ENCODE data around the gene OR52K2. TPM values are rescaled to one million over a fixed set of nuclear protein-coding genes. Genes with fewer than 3 reads are reported as not detected.
"Not testable (repeated sequence)": the region's sequence is repeated elsewhere in the genome, so short reads cannot be mapped to it uniquely, and the experiment has no call there.

Gene OR52K2
- total RNA-seq (2012; rRNA removed) = not detected in 2 replicates

GRCh38 chr11:4448995-4449394, at the start of gene OR52K2:
TSS of gene OR52K2 (plus strand) at chr11:4449295. CDS start at chr11:4449340, 45 bp downstream.
- Histone ChIP-seq H3K36me3 (ENCODE audit: insufficient read depth, low read length) (no peaks in the 10 kb centered on the region), H3K9ac (ENCODE audit: low read depth, low read length) (no peak within 1 kb of the TSS), H3K4me2 (ENCODE audit: low read length) (no peak within 1 kb of the TSS), H3K4me1 (ENCODE audit: control insufficient read depth, insufficient read depth, low read length) (no peaks in the 10 kb centered on the region), H3K9me3 (replicated peaks; ENCODE audit: low read length) (no peaks in the 10 kb centered on the region), H3K4me3 (ENCODE audit: low read length) (no peak within 1 kb of the TSS), H3K27me3 (ENCODE audit: control insufficient read depth, insufficient read depth, low read length) (no peaks in the 10 kb centered on the region)

GRCh38 chr11:4406206-4406605, 42.9 kb upstream of the OR52K2 start:
- not testable (repeated sequence) for H3K9me3 ChIP-seq (replicated peaks; ENCODE audit: low read length); H3K4me1 ChIP-seq (ENCODE audit: control insufficient read depth, insufficient read depth, low read length); H3K36me3 ChIP-seq (ENCODE audit: insufficient read depth, low read length); H3K4me3 ChIP-seq (ENCODE audit: low read length); H3K27me3 ChIP-seq (ENCODE audit: control insufficient read depth, insufficient read depth, low read length); H3K4me2 ChIP-seq (ENCODE audit: low read length); H3K9ac ChIP-seq (ENCODE audit: low read depth, low read length)

GRCh38 chr11:4416306-4416705, 32.8 kb upstream of the OR52K2 start:
- Histone ChIP-seq H3K4me1 (ENCODE audit: control insufficient read depth, insufficient read depth, low read length) (no peaks in the 10 kb centered on the region), H3K4me3 (ENCODE audit: low read length) (no peak overlapping the region), H3K4me2 (ENCODE audit: low read length) (no peak overlapping the region), H3K27me3 (ENCODE audit: control insufficient read depth, insufficient read depth, low read length) (peaks cover 7% of the 10 kb centered on the region), H3K9me3 (replicated peaks; ENCODE audit: low read length) (no peaks in the 10 kb centered on the region), H3K36me3 (ENCODE audit: insufficient read depth, low read length) (no peaks in the 10 kb centered on the region), H3K9ac (ENCODE audit: low read depth, low read length) (no peak overlapping the region)

- H3K4me1 ChIP-seq (ENCODE audit: control insufficient read depth, insufficient read depth, low read length) = no peaks in the 10 kb centered on the region
- H3K4me3 ChIP-seq (ENCODE audit: low read length) = no peak overlapping the region
- no peaks in the 10 kb centered on the region for H3K9me3 ChIP-seq (replicated peaks; ENCODE audit: low read length)
- no peak overlapping the region for H3K4me2 ChIP-seq (ENCODE audit: low read length)
- H3K36me3 ChIP-seq (ENCODE audit: insufficient read depth, low read length) = no peaks in the 10 kb centered on the region
- H3K27me3 ChIP-seq (ENCODE audit: control insufficient read depth, insufficient read depth, low read length) = peaks cover 7% of the 10 kb centered on the region
- no peak overlapping the region for H3K9ac ChIP-seq (ENCODE audit: low read depth, low read length)
Observed at GRCh38 chr11:4416816-4417215, 32.3 kb upstream of the OR52K2 start.

GRCh38 chr11:4418403-4418802, 30.7 kb upstream of the OR52K2 start:
- H3K9me3 ChIP-seq (replicated peaks; ENCODE audit: low read length) = no peaks in the 10 kb centered on the region
- no peak overlapping the region for H3K9ac ChIP-seq (ENCODE audit: low read depth, low read length)
- H3K36me3 ChIP-seq (ENCODE audit: insufficient read depth, low read length) = no peaks in the 10 kb centered on the region
- no peak overlapping the region for H3K4me2 ChIP-seq (ENCODE audit: low read length)
- H3K4me1 ChIP-seq (ENCODE audit: control insufficient read depth, insufficient read depth, low read length) = no peaks in the 10 kb centered on the region
- H3K27me3 ChIP-seq (ENCODE audit: control insufficient read depth, insufficient read depth, low read length) = peaks cover 7% of the 10 kb centered on the region
- H3K4me3 ChIP-seq (ENCODE audit: low read length) = no peak overlapping the region

- H3K4me1 ChIP-seq (ENCODE audit: control insufficient read depth, insufficient read depth, low read length) = no peaks in the 10 kb centered on the region
- no peaks in the 10 kb centered on the region for H3K9me3 ChIP-seq (replicated peaks; ENCODE audit: low read length)
- no peaks in the 10 kb centered on the region for H3K27me3 ChIP-seq (ENCODE audit: control insufficient read depth, insufficient read depth, low read length)
- H3K4me3 ChIP-seq (ENCODE audit: low read length) = no peak overlapping the region
- H3K36me3 ChIP-seq (ENCODE audit: insufficient read depth, low read length) = no peaks in the 10 kb centered on the region
- H3K9ac ChIP-seq (ENCODE audit: low read depth, low read length) = no peak overlapping the region
- no peak overlapping the region for H3K4me2 ChIP-seq (ENCODE audit: low read length)
Observed at GRCh38 chr11:4430051-4430450, 19.0 kb upstream of the OR52K2 start.

GRCh38 chr11:4433856-4434255, 15.2 kb upstream of the OR52K2 start:
- Histone ChIP-seq H3K4me1 (ENCODE audit: control insufficient read depth, insufficient read depth, low read length) (no peaks in the 10 kb centered on the region), H3K4me3 (ENCODE audit: low read length) (no peak overlapping the region), H3K36me3 (ENCODE audit: insufficient read depth, low read length) (no peaks in the 10 kb centered on the region), H3K4me2 (ENCODE audit: low read length) (no peak overlapping the region), H3K9me3 (replicated peaks; ENCODE audit: low read length) (no peaks in the 10 kb centered on the region), H3K27me3 (ENCODE audit: control insufficient read depth, insufficient read depth, low read length) (no peaks in the 10 kb centered on the region), H3K9ac (ENCODE audit: low read depth, low read length) (no peak overlapping the region)

GRCh38 chr11:4436411-4436810, 12.7 kb upstream of the OR52K2 start:
- Histone ChIP-seq H3K27me3 (ENCODE audit: control insufficient read depth, insufficient read depth, low read length) (no peaks in the 10 kb centered on the region), H3K36me3 (ENCODE audit: insufficient read depth, low read length) (no peaks in the 10 kb centered on the region), H3K9me3 (replicated peaks; ENCODE audit: low read length) (no peaks in the 10 kb centered on the region), H3K4me1 (ENCODE audit: control insufficient read depth, insufficient read depth, low read length) (no peaks in the 10 kb centered on the region), H3K4me2 (ENCODE audit: low read length) (no peak overlapping the region), H3K4me3 (ENCODE audit: low read length) (no peak overlapping the region), H3K9ac (ENCODE audit: low read depth, low read length) (no peak overlapping the region)

- H3K4me2 ChIP-seq (ENCODE audit: low read length) = no peak overlapping the region
- no peaks in the 10 kb centered on the region for H3K36me3 ChIP-seq (ENCODE audit: insufficient read depth, low read length)
- no peaks in the 10 kb centered on the region for H3K27me3 ChIP-seq (ENCODE audit: control insufficient read depth, insufficient read depth, low read length)
- no peak overlapping the region for H3K9ac ChIP-seq (ENCODE audit: low read depth, low read length)
- H3K4me1 ChIP-seq (ENCODE audit: control insufficient read depth, insufficient read depth, low read length) = no peaks in the 10 kb centered on the region
- H3K4me3 ChIP-seq (ENCODE audit: low read length) = no peak overlapping the region
- no peaks in the 10 kb centered on the region for H3K9me3 ChIP-seq (replicated peaks; ENCODE audit: low read length)
Observed at GRCh38 chr11:4441515-4441914, 7.6 kb upstream of the OR52K2 start.

GRCh38 chr11:4443232-4443891, 5.7 kb upstream of the OR52K2 start:
- H3K9me3 ChIP-seq (replicated peaks; ENCODE audit: low read length) = no peaks in the 10 kb centered on the region
- H3K36me3 ChIP-seq (ENCODE audit: insufficient read depth, low read length) = no peaks in the 10 kb centered on the region
- H3K9ac ChIP-seq (ENCODE audit: low read depth, low read length) = no peak overlapping the region
- no peak overlapping the region for H3K4me2 ChIP-seq (ENCODE audit: low read length)
- H3K4me1 ChIP-seq (ENCODE audit: control insufficient read depth, insufficient read depth, low read length) = no peaks in the 10 kb centered on the region
- no peak overlapping the region for H3K4me3 ChIP-seq (ENCODE audit: low read length)
- H3K27me3 ChIP-seq (ENCODE audit: control insufficient read depth, insufficient read depth, low read length) = no peaks in the 10 kb centered on the region

GRCh38 chr11:4453118-4453517, 4.0 kb downstream of the OR52K2 start:
- H3K36me3 ChIP-seq (ENCODE audit: insufficient read depth, low read length) = no peaks in the 10 kb centered on the region
- no peak overlapping the region for H3K4me3 ChIP-seq (ENCODE audit: low read length)
- no peak overlapping the region for H3K9ac ChIP-seq (ENCODE audit: low read depth, low read length)
- no peaks in the 10 kb centered on the region for H3K4me1 ChIP-seq (ENCODE audit: control insufficient read depth, insufficient read depth, low read length)
- no peak overlapping the region for H3K4me2 ChIP-seq (ENCODE audit: low read length)
- no peaks in the 10 kb centered on the region for H3K27me3 ChIP-seq (ENCODE audit: control insufficient read depth, insufficient read depth, low read length)
- no peaks in the 10 kb centered on the region for H3K9me3 ChIP-seq (replicated peaks; ENCODE audit: low read length)

- H3K4me1 ChIP-seq (ENCODE audit: control insufficient read depth, insufficient read depth, low read length) = no peaks in the 10 kb centered on the region
- no peak overlapping the region for H3K4me2 ChIP-seq (ENCODE audit: low read length)
- no peaks in the 10 kb centered on the region for H3K9me3 ChIP-seq (replicated peaks; ENCODE audit: low read length)
- H3K4me3 ChIP-seq (ENCODE audit: low read length) = no peak overlapping the region
- no peak overlapping the region for H3K9ac ChIP-seq (ENCODE audit: low read depth, low read length)
- H3K27me3 ChIP-seq (ENCODE audit: control insufficient read depth, insufficient read depth, low read length) = no peaks in the 10 kb centered on the region
- no peaks in the 10 kb centered on the region for H3K36me3 ChIP-seq (ENCODE audit: insufficient read depth, low read length)
Observed at GRCh38 chr11:4454021-4454420, 4.9 kb downstream of the OR52K2 start.

Data from skeletal muscle satellite cell (primary cell).